ENCODE results near the gene MOCS1.

The MOCS1 gene

GRCh38 chr6:39903656-39904055 lies 30.6 kb downstream of the MOCS1 start:
- H3K4me1 ChIP-seq: no peaks in the 10 kb centered on the region
- no peaks in the 10 kb centered on the region for H3K36me3 ChIP-seq

GRCh38 chr6:39902786-39903465 lies 31.3 kb downstream of the MOCS1 start:
- no peak overlapping the region for H3K4me3 ChIP-seq (ENCODE audit: low read depth, low read length)
- H3K4me1 ChIP-seq: no peaks in the 10 kb centered on the region
- no peaks in the 10 kb centered on the region for H3K36me3 ChIP-seq
- TF ChIP-seq, protein P1, sequence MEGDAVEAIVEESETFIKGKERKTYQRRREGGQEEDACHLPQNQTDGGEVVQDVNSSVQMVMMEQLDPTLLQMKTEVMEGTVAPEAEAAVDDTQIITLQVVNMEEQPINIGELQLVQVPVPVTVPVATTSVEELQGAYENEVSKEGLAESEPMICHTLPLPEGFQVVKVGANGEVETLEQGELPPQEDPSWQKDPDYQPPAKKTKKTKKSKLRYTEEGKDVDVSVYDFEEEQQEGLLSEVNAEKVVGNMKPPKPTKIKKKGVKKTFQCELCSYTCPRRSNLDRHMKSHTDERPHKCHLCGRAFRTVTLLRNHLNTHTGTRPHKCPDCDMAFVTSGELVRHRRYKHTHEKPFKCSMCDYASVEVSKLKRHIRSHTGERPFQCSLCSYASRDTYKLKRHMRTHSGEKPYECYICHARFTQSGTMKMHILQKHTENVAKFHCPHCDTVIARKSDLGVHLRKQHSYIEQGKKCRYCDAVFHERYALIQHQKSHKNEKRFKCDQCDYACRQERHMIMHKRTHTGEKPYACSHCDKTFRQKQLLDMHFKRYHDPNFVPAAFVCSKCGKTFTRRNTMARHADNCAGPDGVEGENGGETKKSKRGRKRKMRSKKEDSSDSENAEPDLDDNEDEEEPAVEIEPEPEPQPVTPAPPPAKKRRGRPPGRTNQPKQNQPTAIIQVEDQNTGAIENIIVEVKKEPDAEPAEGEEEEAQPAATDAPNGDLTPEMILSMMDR (IDR thresholded peaks at IDR 0.05; ENCODE audit: low read depth, low read length): no peak
- no peaks in the 10 kb centered on the region for H3K27me3 ChIP-seq
- H3K9me3 ChIP-seq: no peaks in the 10 kb centered on the region
- no peak for DNase-seq

More at GRCh38 chr6:39903656-39904055, 30.6 kb downstream of the MOCS1 start:
- H3K9me3 ChIP-seq: no peaks in the 10 kb centered on the region
- H3K27me3 ChIP-seq: no peaks in the 10 kb centered on the region
- no peak for DNase-seq
- TF ChIP-seq, protein P1 (IDR thresholded peaks at IDR 0.05; ENCODE audit: low read depth, low read length): no peak
- H3K4me3 ChIP-seq (ENCODE audit: low read depth, low read length): no peak overlapping the region

GRCh38 chr6:39902136-39902535 lies 32.1 kb downstream of the MOCS1 start:
- TF ChIP-seq, protein P1 (IDR thresholded peaks at IDR 0.05; ENCODE audit: low read depth, low read length): no peak
- no peak for DNase-seq
- no peaks in the 10 kb centered on the region for H3K9me3 ChIP-seq
- no peaks in the 10 kb centered on the region for H3K36me3 ChIP-seq
- no peaks in the 10 kb centered on the region for H3K4me1 ChIP-seq
- no peak overlapping the region for H3K4me3 ChIP-seq (ENCODE audit: low read depth, low read length)
- no peaks in the 10 kb centered on the region for H3K27me3 ChIP-seq

- Histone ChIP-seq H3K4me1 (no peaks in the 10 kb centered on the region), H3K27me3 (no peaks in the 10 kb centered on the region), H3K9me3 (no peaks in the 10 kb centered on the region), H3K4me3 (ENCODE audit: low read depth, low read length) (no peak overlapping the region), H3K36me3 (no peaks in the 10 kb centered on the region)
- TF ChIP-seq, protein P1 (IDR thresholded peaks at IDR 0.05; ENCODE audit: low read depth, low read length): no peak
- DNase-seq: no peak
Observed at GRCh38 chr6:39901670-39902069, 32.6 kb downstream of the MOCS1 start.

- no peaks in the 10 kb centered on the region for H3K27me3 ChIP-seq
- TF ChIP-seq, protein P1 (IDR thresholded peaks at IDR 0.05; ENCODE audit: low read depth, low read length): no peak
- H3K36me3 ChIP-seq: no peaks in the 10 kb centered on the region
- no peaks in the 10 kb centered on the region for H3K4me1 ChIP-seq
- DNase-seq: no peak
- H3K4me3 ChIP-seq (ENCODE audit: low read depth, low read length): no peak overlapping the region
- H3K9me3 ChIP-seq: no peaks in the 10 kb centered on the region
Observed at GRCh38 chr6:39901116-39901655, 33.1 kb downstream of the MOCS1 start.

DNA sequence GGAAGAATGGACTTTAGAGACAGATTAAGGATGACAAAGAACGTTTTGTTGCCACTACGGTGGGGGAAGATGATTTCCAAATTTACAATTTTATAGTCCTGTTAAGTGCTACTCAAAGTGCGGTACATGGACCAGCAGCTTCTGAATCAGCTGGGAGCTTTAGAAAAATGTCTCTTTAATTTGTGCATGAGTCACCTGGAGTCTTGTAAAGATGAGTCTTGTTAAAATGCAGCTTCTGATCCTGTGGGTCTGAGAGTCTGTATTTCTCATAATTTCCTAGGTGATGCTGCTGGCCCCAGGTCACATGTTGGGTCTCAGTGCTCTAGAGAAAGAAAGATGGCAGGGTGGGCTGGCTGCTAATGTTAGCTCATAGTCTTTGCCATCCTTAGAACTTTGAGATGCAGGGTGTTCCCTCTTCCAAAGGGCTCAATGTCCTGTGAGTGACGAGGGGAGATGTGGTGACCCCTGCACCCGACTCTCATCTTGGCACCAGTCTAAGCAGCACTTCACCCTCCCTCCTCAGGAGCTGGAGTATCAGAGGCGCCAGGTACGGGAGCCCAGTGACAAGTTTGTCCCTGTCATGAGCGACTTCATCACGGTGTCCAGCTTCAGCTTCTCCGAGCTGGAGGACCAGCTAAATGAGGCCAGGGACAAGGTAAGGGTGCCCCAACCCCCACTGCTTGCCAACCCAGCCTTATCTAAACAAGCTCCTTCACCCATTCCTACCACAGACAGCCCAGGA lies 34.5 kb downstream of the MOCS1 start:
- DNase-seq: no peak
- Histone ChIP-seq H3K36me3 (no peaks in the 10 kb centered on the region), H3K4me1 (no peaks in the 10 kb centered on the region), H3K9me3 (no peaks in the 10 kb centered on the region), H3K4me3 (ENCODE audit: low read depth, low read length) (no peak overlapping the region), H3K27me3 (no peaks in the 10 kb centered on the region)
- TF ChIP-seq, protein P1 (IDR thresholded peaks at IDR 0.05; ENCODE audit: low read depth, low read length): no peak

Data from BE2C (cell line).